MM.1S (cell line): ENCODE results near the gene ADPRH.

Experiments used
- EZH2 ChIP-seq: fragments of 300-600 bp; sonication (generic); optimal IDR thresholded peaks from 2 replicates; pipeline ENCODE3; 2017; ENCODE audit warnings: low read depth, mild to moderate bottlenecking, antibody characterized with exemption, low read length, mixed read lengths
- EZH2phosphoT487 ChIP-seq: fragments of 300-600 bp; sonication (generic); IDR thresholded peaks from 2 replicates; pipeline ENCODE4 v1.6.1; 2018; ENCODE audit warnings: antibody characterized with exemption, low read length
- TF ChIP-seq, protein P1 (sequence below): fragments of 300-600 bp; sonication (generic); IDR thresholded peaks from 2 replicates; pipeline ENCODE4 v1.5.1; 2016; ENCODE audit warnings: antibody characterized with exemption, low read length, mixed read lengths

- TF ChIP-seq, protein P1, sequence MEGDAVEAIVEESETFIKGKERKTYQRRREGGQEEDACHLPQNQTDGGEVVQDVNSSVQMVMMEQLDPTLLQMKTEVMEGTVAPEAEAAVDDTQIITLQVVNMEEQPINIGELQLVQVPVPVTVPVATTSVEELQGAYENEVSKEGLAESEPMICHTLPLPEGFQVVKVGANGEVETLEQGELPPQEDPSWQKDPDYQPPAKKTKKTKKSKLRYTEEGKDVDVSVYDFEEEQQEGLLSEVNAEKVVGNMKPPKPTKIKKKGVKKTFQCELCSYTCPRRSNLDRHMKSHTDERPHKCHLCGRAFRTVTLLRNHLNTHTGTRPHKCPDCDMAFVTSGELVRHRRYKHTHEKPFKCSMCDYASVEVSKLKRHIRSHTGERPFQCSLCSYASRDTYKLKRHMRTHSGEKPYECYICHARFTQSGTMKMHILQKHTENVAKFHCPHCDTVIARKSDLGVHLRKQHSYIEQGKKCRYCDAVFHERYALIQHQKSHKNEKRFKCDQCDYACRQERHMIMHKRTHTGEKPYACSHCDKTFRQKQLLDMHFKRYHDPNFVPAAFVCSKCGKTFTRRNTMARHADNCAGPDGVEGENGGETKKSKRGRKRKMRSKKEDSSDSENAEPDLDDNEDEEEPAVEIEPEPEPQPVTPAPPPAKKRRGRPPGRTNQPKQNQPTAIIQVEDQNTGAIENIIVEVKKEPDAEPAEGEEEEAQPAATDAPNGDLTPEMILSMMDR = no peak
- no peak for TF ChIP-seq EZH2phosphoT487
- no peak for TF ChIP-seq EZH2
These were observed 7.5 kb downstream of the ADPRH start for GRCh38 chr3:119586733-119587172.
